ENCODE results near the gene SCFD2. TPM values are rescaled to one million over a fixed set of nuclear protein-coding genes. Genes with fewer than 3 reads are reported as not detected.

Gene SCFD2
- total and polyA plus RNA-seq, 2 experiments from 2014 or later, result 13.2 to 15.9 TPM

DNA sequence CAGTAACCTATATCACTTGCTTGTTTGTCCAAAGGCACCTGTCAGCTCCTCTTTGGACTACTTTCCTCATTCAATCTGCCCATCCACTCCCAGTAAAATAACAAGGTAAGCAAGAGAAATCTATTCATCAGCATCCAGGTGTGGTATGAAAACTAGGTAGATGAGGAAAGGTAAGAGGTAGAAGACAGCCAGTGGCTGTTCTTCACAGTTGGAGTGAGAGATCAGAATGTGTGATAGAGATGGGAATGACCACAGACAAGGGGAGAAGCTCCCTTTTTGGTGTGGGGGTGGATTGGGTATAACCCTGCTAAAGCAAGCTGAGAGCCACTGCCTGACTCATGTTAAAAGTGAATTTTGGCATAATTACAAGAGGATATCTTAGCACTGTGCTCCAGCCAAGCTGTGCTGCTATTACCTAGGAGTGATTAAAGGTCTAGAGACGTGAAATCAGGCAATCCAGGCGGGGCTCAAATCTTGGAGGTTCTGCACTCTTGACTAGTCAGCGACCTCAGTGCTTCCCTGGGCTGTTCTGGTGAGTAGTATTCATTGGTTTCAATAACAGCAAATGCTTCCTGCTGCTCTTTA lies 531.8 kb downstream of the SCFD2 start:
- DNase-seq (ENCODE audit: low read depth in 1 of 2, low spot score in 1 of 2), result peak in 1 of 2 donors; percentile 32
- Histone ChIP-seq H3K36me3 (no peaks in the 10 kb centered on the region), H3K9me3 (ENCODE audit: low read depth) (no peaks in the 10 kb centered on the region), H3K4me1 (ENCODE audit: low read depth) (no peaks in the 10 kb centered on the region), H3K4me3 (no peak overlapping the region), H3K27me3 (no peaks in the 10 kb centered on the region), H3K27ac (no peak overlapping the region)
- TF ChIP-seq CTCF (IDR thresholded peaks at IDR 0.05; ENCODE audit: low read depth, low read length), result no peak

- DNase-seq (ENCODE audit: low read depth in 1 of 2, low spot score in 1 of 2), result no peak
Observed at GRCh38 chr4:52825460-52826090, 540.3 kb downstream of the SCFD2 start.

GRCh38 chr4:52824603-52825459 lies 541.0 kb downstream of the SCFD2 start:
- no peaks in the 10 kb centered on the region for H3K36me3 ChIP-seq
- peak overlapping the region; percentile 97 for H3K27ac ChIP-seq
- H3K4me3 ChIP-seq, result no peak overlapping the region
- no peak for TF ChIP-seq CTCF (IDR thresholded peaks at IDR 0.05; ENCODE audit: low read depth, low read length)
- no peaks in the 10 kb centered on the region for H3K9me3 ChIP-seq (ENCODE audit: low read depth)
- H3K27me3 ChIP-seq, result no peaks in the 10 kb centered on the region
- peak; percentile 88 to 94 for DNase-seq (ENCODE audit: low read depth in 1 of 2, low spot score in 1 of 2)
- H3K4me1 ChIP-seq (ENCODE audit: low read depth), result peaks cover 19% of the 10 kb centered on the region

More at GRCh38 chr4:52825460-52826090, 540.3 kb downstream of the SCFD2 start:
- TF ChIP-seq CTCF (IDR thresholded peaks at IDR 0.05; ENCODE audit: low read depth, low read length), result no peak
- no peaks in the 10 kb centered on the region for H3K36me3 ChIP-seq
- H3K9me3 ChIP-seq (ENCODE audit: low read depth), result no peaks in the 10 kb centered on the region
- H3K27ac ChIP-seq, result peak overlapping the region; percentile 97
- H3K4me3 ChIP-seq, result no peak overlapping the region
- peaks cover 19% of the 10 kb centered on the region for H3K4me1 ChIP-seq (ENCODE audit: low read depth)
- no peaks in the 10 kb centered on the region for H3K27me3 ChIP-seq

- DNase-seq (ENCODE audit: low read depth in 1 of 2, low spot score in 1 of 2), result no peak
- no peaks in the 10 kb centered on the region for H3K27me3 ChIP-seq
- H3K36me3 ChIP-seq, result no peaks in the 10 kb centered on the region
- peak overlapping the region; percentile 97 for H3K27ac ChIP-seq
- peaks cover 19% of the 10 kb centered on the region for H3K4me1 ChIP-seq (ENCODE audit: low read depth)
- H3K9me3 ChIP-seq (ENCODE audit: low read depth), result no peaks in the 10 kb centered on the region
- TF ChIP-seq CTCF (IDR thresholded peaks at IDR 0.05; ENCODE audit: low read depth, low read length), result no peak
- no peak overlapping the region for H3K4me3 ChIP-seq
Observed at GRCh38 chr4:52824270-52824602, 541.6 kb downstream of the SCFD2 start.

DNA sequence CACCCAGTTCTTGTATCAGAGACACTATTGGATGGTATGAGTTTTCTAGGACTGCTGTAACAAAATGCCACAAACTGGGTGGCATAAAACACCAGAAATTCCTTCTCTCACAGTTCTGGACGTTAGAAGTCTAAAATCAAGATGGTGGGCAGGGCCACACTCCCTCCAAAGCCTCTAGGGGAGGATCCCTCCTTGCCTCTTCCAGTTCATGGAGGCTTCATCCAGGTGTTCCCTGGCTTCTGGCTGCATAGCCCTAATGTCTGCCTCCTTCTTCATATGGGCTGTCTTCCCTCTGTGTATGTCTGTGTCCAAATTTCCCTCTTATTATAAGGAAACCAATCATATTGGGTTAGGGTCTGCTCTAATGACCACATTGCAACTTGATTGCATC lies 542.2 kb downstream of the SCFD2 start:
- no peak overlapping the region for H3K4me3 ChIP-seq
- no peaks in the 10 kb centered on the region for H3K27me3 ChIP-seq
- H3K9me3 ChIP-seq (ENCODE audit: low read depth), result no peaks in the 10 kb centered on the region
- peaks cover 19% of the 10 kb centered on the region for H3K4me1 ChIP-seq (ENCODE audit: low read depth)
- no peaks in the 10 kb centered on the region for H3K36me3 ChIP-seq
- TF ChIP-seq CTCF (IDR thresholded peaks at IDR 0.05; ENCODE audit: low read depth, low read length), result no peak
- peak overlapping the region; percentile 97 for H3K27ac ChIP-seq
- no peak for DNase-seq (ENCODE audit: low read depth in 1 of 2, low spot score in 1 of 2)

Other genes with a start within 250 kb of the SCFD2 start
- 50.9 and 97.0 TPM in 2 replicates for gene FIP1L1, start 11.6 kb upstream of the SCFD2 start, total RNA-seq
- 55.3 and 89.6 TPM in 2 replicates for gene FIP1L1, start 11.6 kb upstream of the SCFD2 start, polyA plus RNA-seq
- gene LNX1, start 225.4 kb upstream of the SCFD2 start, total RNA-seq, result 2.0 and 2.8 TPM in 2 replicates
- gene LNX1, start 225.4 kb upstream of the SCFD2 start, polyA plus RNA-seq, result 1.1 and 2.1 TPM in 2 replicates

Data from cardiac muscle cell (in vitro differentiated cells and primary cell).